ENCODE results near the gene OTC.

DNA sequence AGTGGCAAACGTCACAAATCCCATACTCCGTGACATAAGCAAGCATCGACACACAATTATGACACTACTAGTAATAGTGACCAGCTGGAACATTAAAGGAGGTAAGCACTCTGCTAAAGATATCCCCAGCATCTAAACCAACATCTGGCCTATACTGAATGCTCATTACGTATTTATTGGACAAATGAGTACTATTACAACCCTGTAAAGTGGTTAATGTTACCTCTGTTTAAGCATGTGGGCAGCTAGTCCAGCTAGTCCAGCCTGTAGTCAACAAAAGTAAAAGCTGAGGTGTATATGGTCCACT lies 24.7 kb upstream of the OTC start:
- TF ChIP-seq POLR2A (IDR thresholded peaks at IDR 0.05), result no peak
- TF ChIP-seq, protein P1, sequence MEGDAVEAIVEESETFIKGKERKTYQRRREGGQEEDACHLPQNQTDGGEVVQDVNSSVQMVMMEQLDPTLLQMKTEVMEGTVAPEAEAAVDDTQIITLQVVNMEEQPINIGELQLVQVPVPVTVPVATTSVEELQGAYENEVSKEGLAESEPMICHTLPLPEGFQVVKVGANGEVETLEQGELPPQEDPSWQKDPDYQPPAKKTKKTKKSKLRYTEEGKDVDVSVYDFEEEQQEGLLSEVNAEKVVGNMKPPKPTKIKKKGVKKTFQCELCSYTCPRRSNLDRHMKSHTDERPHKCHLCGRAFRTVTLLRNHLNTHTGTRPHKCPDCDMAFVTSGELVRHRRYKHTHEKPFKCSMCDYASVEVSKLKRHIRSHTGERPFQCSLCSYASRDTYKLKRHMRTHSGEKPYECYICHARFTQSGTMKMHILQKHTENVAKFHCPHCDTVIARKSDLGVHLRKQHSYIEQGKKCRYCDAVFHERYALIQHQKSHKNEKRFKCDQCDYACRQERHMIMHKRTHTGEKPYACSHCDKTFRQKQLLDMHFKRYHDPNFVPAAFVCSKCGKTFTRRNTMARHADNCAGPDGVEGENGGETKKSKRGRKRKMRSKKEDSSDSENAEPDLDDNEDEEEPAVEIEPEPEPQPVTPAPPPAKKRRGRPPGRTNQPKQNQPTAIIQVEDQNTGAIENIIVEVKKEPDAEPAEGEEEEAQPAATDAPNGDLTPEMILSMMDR (IDR thresholded peaks at IDR 0.05), result no peak
